NB4 (cell line): ENCODE data around the gene ERICH6.

Experiments
- CTCF ChIP-seq: IDR thresholded peaks from one replicate; pipeline ENCODE4 v1.5.1; 2012; ENCODE audit warnings: low read depth, low read length
- POLR2A ChIP-seq: IDR thresholded peaks from 2 replicates; pipeline ENCODE4 v1.6.1; 2011; ENCODE audit warnings: mild to moderate bottlenecking; ENCODE audit not compliant: insufficient read length; ENCODE audit errors: extremely low read depth

GRCh38 chr3:150742679-150743078 lies 39.0 kb upstream of the ERICH6 start:
- TF ChIP-seq CTCF (no peak), POLR2A (no peak)
